ENCODE results near the gene PTPN9.

- TF ChIP-seq CTCF (IDR thresholded peaks at IDR 0.05; ENCODE audit: low read length), result no peak
- no peak for TF ChIP-seq EZH2 (optimal IDR thresholded peaks at IDR 0.05; ENCODE audit: low read depth, low read length)
- no peak for TF ChIP-seq EZH2phosphoT487 (IDR thresholded peaks at IDR 0.05; ENCODE audit: low read length)
Observed at GRCh38 chr15:75449585-75450306, 129.4 kb downstream of the PTPN9 start.

Data from MM.1S (cell line).